ENCODE data around the gene ZNF253. TPM values are rescaled to one million over a fixed set of nuclear protein-coding genes. Genes with fewer than 3 reads are reported as not detected.
"Not testable (repeated sequence)": the region's sequence is repeated elsewhere in the genome, so short reads cannot be mapped to it uniquely, and the experiment has no call there.

ZNF253 gene
- total and polyA plus RNA-seq, 12 donors = 2.4 to 13.0 (median 8.1) TPM

- WGBS, 2 donors = 1% methylated on average over 9 of the region's 9 CpGs
- Histone ChIP-seq H3K4me3 (peak overlapping the region; percentile 13 to 80 (median 72)), H3K9me3 (peaks cover 0 to 60% (median 9%) of the 10 kb centered on the region in 11 donors), H3K27ac (peak overlapping the region in 5 of 10 donors; percentile 51 to 84 (median 71)), H3K27me3 (no peaks in the 10 kb centered on the region), H3K36me3 (peaks cover 0 to 3% (median 0%) of the 10 kb centered on the region in 9 donors), H3K4me1 (peaks cover 0 to 16% (median 6%) of the 10 kb centered on the region in 9 donors)
- no peak for DNase-seq
- no peak for ATAC-seq
- no peak for TF ChIP-seq CTCF (IDR thresholded peaks at IDR 0.05)
- intact Hi-C loops (cut with DNase I) = loop anchor here in 5 of 10 donors (2.0 to 10.0 kb wide), 4 partner anchors 33 to 235 kb away; partner anchors contain the start of genes ZNF253 (in 3 of the 5), ATP13A1 (in 1 of the 5), ZNF101 (in 1 of the 5) and ZNF14 (in 1 of the 5)
Measured at GRCh38 chr19:19900139-19900728, 34.6 kb downstream of the ZNF253 start.

GRCh38 chr19:19900729-19901444 lies 35.2 kb downstream of the ZNF253 start, which contains the start of gene ZNF93:
Gene ZNF93 (plus strand): TSS chr19:19900946. CDS start chr19:19901089, 143 bp downstream.
- no peak for TF ChIP-seq CTCF (IDR thresholded peaks at IDR 0.05)
- H3K36me3 ChIP-seq = peaks cover 0 to 3% (median 0%) of the 10 kb centered on the region in 9 donors

GRCh38 chr19:19907551-19907950 lies 41.9 kb downstream of the ZNF253 start:
- not testable (repeated sequence) for DNase-seq, H3K4me1 ChIP-seq, H3K27me3 ChIP-seq, H3K27ac ChIP-seq, ATAC-seq, H3K4me3 ChIP-seq
- intact Hi-C loops (cut with DNase I) = loop anchor here in 1 of 10 donors (10.0 kb wide), 1 partner anchor 243 kb away; the partner anchor contains the start of genes ATP13A1 and ZNF101
- WGBS, 2 donors = 70 to 82% methylated on average over 3 of the region's 3 CpGs
- H3K36me3 ChIP-seq = peaks cover 0 to 19% (median 0%) of the 10 kb centered on the region in 9 donors
- peaks cover 0 to 57% (median 0%) of the 10 kb centered on the region in 11 donors for H3K9me3 ChIP-seq

More at GRCh38 chr19:19900729-19901444, 35.2 kb downstream of the ZNF253 start, which contains the start of gene ZNF93:
- WGBS, 2 donors = 0 to 1% methylated on average over 35 of the region's 35 CpGs
- DNase-seq (peak; percentile 88 to 97), ATAC-seq (peak; percentile 98 to 99 (median 99))
- peaks cover 0 to 16% (median 6%) of the 10 kb centered on the region in 9 donors for H3K4me1 ChIP-seq
- H3K9me3 ChIP-seq = peaks cover 0 to 58% (median 9%) of the 10 kb centered on the region in 11 donors
- H3K27me3 ChIP-seq = no peaks in the 10 kb centered on the region
- H3K27ac ChIP-seq = peak within 1 kb of the TSS; percentile 22 to 84 (median 70)
- H3K4me3 ChIP-seq = peak within 1 kb of the TSS; percentile 43 to 80 (median 72)
- intact Hi-C loops (cut with DNase I) = loop anchor here in 5 of 10 donors (2.0 to 10.0 kb wide), 4 partner anchors 34 to 236 kb away; partner anchors contain the start of genes ZNF253 (in 3 of the 5), ATP13A1 (in 1 of the 5), ZNF101 (in 1 of the 5) and ZNF14 (in 1 of the 5)

- DNase-seq (no peak), ATAC-seq (no peak)
- no peak overlapping the region for H3K4me3 ChIP-seq
- WGBS, 2 donors = 93 to 95% methylated on average over 2 of the region's 2 CpGs
- H3K36me3 ChIP-seq = peaks cover 0 to 29% (median 0%) of the 10 kb centered on the region in 9 donors
- TF ChIP-seq CTCF (IDR thresholded peaks at IDR 0.05) = no peak
- intact Hi-C loops (cut with DNase I) = loop anchor here in 1 of 10 donors (10.0 kb wide), 1 partner anchor 245 kb away; the partner anchor contains the start of genes ATP13A1 and ZNF101
- no peaks in the 10 kb centered on the region for H3K27me3 ChIP-seq
- no peak overlapping the region for H3K27ac ChIP-seq
- H3K9me3 ChIP-seq = peaks cover 0 to 68% (median 0%) of the 10 kb centered on the region in 11 donors
- no peaks in the 10 kb centered on the region for H3K4me1 ChIP-seq
Measured at GRCh38 chr19:19909654-19910053, 44.0 kb downstream of the ZNF253 start.

Measured in heart right ventricle (tissue), 16 donors.